Smooth muscle cell (in vitro differentiated cells): ENCODE measurements around the gene CENPF. TPM values are rescaled to one million over a fixed set of nuclear protein-coding genes. Genes with fewer than 3 reads are reported as not detected.

Experiments
- DNase-seq: peaks from one replicate; lab custom pipeline; 2025; ENCODE audit not compliant: unreplicated experiment; lab: John Stamatoyannopoulos, UW
- H2AFZ ChIP-seq: fragments of 200-600 bp; sonication (generic); 2 replicates; pipeline ENCODE4 v1.6.0; 2016; ENCODE audit warnings: antibody characterized with exemption, low read depth, mild to moderate bottlenecking
- H3F3A ChIP-seq: fragments of 200-600 bp; sonication (generic); 2 replicates; pipeline ENCODE4 v1.6.0; 2017; ENCODE audit warnings: antibody characterized with exemption, low read depth
- H3K27ac ChIP-seq: fragments of 200-600 bp; sonication (generic); 2 replicates; pipeline ENCODE4 v1.5.1; 2016; ENCODE audit warnings: low read depth, mild to moderate bottlenecking
- H3K27me3 ChIP-seq: fragments of 200-600 bp; sonication (generic); 2 replicates; pipeline ENCODE4 v1.6.1; 2016; ENCODE audit warnings: low read depth, mild to moderate bottlenecking
- H3K36me3 ChIP-seq: fragments of 200-600 bp; sonication (generic); 2 replicates; pipeline ENCODE4 v1.5.1; 2016; ENCODE audit warnings: low read depth
- H3K4me1 ChIP-seq: fragments of 200-600 bp; sonication (generic); 2 replicates; pipeline ENCODE4 v1.5.1; 2016; ENCODE audit warnings: low read depth
- H3K4me2 ChIP-seq: fragments of 200-600 bp; sonication (generic); 2 replicates; pipeline ENCODE4 v1.6.0; 2016; ENCODE audit warnings: mild to moderate bottlenecking
- H3K4me3 ChIP-seq: fragments of 200-600 bp; sonication (generic); 2 replicates; pipeline ENCODE4 v1.5.1; 2016; ENCODE audit warnings: mild to moderate bottlenecking
- H3K79me2 ChIP-seq: fragments of 200-600 bp; sonication (generic); 2 replicates; pipeline ENCODE4 v1.6.0; 2016; ENCODE audit warnings: low read depth, mild to moderate bottlenecking
- H3K9ac ChIP-seq: fragments of 200-600 bp; sonication (generic); 2 replicates; pipeline ENCODE4 v1.6.0; 2016; ENCODE audit warnings: low read depth
- H3K9me3 ChIP-seq: fragments of 200-600 bp; sonication (generic); replicated peaks from 2 replicates; pipeline ENCODE4 v1.5.1; 2016; ENCODE audit warnings: low read depth
- H4K20me1 ChIP-seq: fragments of 200-600 bp; sonication (generic); 2 replicates; pipeline ENCODE4 v1.6.0; 2016; ENCODE audit warnings: low read depth
- WGBS: methylation state at CpG from one replicate; pipeline ENCODE4 v1.1.7; 2016; ENCODE audit warnings: low lambda C conversion rate; 5-methylcytosine and 5-hydroxymethylcytosine counted together
- polyA plus RNA-seq: library from polyadenylated mRNA; unstranded; fragments of >200 nt; fragmentation: Nextera tagmentation; extraction: Ambion mirVana; gene quantifications from 2 replicates; pipeline ENCODE4 v1.2.1, GENCODE V29; 2016
- total RNA-seq: library from RNA; depleted of rRNA; stranded (reverse); fragments of >200 nt; gene quantifications from 2 replicates; pipeline ENCODE4 v1.2.3, GENCODE V29; 2014
- TF ChIP-seq, protein P1 (sequence below): fragments of 200-600 bp; sonication (generic); IDR thresholded peaks from 2 replicates; pipeline ENCODE4 v1.5.1; 2017; ENCODE audit warnings: borderline replicate concordance, mild to moderate bottlenecking, antibody characterized with exemption; ENCODE audit not compliant: insufficient read depth, poor library complexity, severe bottlenecking

Gene CENPF
- total and polyA plus RNA-seq, 2 experiments from 2014 or later: 7.4 to 8.3 TPM

DNA sequence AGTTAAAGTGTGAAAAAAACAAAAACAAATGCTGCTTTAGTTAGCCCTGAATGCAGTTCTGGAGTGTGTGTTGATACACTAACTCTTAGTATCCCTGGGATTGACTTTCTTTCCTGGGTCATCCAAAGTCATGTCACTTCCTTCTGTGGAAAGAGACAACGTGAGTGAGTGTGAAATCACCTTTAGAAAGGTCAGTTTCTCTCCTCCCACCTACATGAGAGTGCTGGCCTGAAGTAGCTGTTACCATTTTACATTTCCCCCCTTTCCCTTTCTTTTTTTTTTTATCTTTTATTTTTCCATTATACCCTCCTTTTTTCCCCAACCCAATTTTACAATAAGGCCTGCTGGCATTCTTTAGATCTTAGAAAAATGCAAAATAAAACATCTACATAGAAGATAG lies 55.2 kb downstream of the CENPF start:
- H4K20me1 ChIP-seq: no peaks in the 10 kb centered on the region
- H3K27ac ChIP-seq: no peak overlapping the region
- 100% methylated on average over 1 of the region's 1 CpG for WGBS

DNA sequence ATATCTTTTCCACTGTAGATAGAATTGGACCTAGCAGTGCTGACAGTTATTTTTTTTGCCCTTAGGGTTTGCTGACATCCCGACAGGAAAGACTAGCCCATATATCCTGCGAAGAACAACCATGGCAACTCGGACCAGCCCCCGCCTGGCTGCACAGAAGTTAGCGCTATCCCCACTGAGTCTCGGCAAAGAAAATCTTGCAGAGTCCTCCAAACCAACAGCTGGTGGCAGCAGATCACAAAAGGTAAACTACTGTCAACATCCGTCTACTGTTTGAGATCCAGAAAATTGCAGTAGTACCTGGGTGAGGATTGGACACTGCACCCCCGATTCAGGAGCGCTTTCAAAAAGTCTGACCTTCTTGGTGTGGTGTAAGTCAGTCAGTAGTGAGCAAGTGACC lies 55.8 kb downstream of the CENPF start:
- Histone ChIP-seq H3F3A (no peaks in the 10 kb centered on the region), H3K4me3 (no peak overlapping the region), H3K36me3 (no peaks in the 10 kb centered on the region), H3K27me3 (no peaks in the 10 kb centered on the region), H3K4me2 (no peak overlapping the region), H3K79me2 (no peaks in the 10 kb centered on the region), H3K9me3 (no peaks in the 10 kb centered on the region), H4K20me1 (no peaks in the 10 kb centered on the region), H3K4me1 (no peaks in the 10 kb centered on the region), H3K9ac (no peak overlapping the region), H2AFZ (no peak overlapping the region), H3K27ac (no peak overlapping the region)
- TF ChIP-seq, protein P1, sequence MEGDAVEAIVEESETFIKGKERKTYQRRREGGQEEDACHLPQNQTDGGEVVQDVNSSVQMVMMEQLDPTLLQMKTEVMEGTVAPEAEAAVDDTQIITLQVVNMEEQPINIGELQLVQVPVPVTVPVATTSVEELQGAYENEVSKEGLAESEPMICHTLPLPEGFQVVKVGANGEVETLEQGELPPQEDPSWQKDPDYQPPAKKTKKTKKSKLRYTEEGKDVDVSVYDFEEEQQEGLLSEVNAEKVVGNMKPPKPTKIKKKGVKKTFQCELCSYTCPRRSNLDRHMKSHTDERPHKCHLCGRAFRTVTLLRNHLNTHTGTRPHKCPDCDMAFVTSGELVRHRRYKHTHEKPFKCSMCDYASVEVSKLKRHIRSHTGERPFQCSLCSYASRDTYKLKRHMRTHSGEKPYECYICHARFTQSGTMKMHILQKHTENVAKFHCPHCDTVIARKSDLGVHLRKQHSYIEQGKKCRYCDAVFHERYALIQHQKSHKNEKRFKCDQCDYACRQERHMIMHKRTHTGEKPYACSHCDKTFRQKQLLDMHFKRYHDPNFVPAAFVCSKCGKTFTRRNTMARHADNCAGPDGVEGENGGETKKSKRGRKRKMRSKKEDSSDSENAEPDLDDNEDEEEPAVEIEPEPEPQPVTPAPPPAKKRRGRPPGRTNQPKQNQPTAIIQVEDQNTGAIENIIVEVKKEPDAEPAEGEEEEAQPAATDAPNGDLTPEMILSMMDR: peak; percentile 43
- DNase-seq: no peak
- 87% methylated on average over 9 of the region's 9 CpGs for WGBS

More for the DNA sequence above, 55.2 kb downstream of the CENPF start:
- TF ChIP-seq, protein P1: no peak
- no peaks in the 10 kb centered on the region for H3K79me2 ChIP-seq
- H3K36me3 ChIP-seq: no peaks in the 10 kb centered on the region
- H3K9ac ChIP-seq: no peak overlapping the region
- H2AFZ ChIP-seq: no peak overlapping the region
- no peak overlapping the region for H3K4me3 ChIP-seq
- no peaks in the 10 kb centered on the region for H3K27me3 ChIP-seq
- no peaks in the 10 kb centered on the region for H3K4me1 ChIP-seq
- H3K9me3 ChIP-seq: no peaks in the 10 kb centered on the region
- DNase-seq: no peak
- H3K4me2 ChIP-seq: no peak overlapping the region
- H3F3A ChIP-seq: no peaks in the 10 kb centered on the region

DNA sequence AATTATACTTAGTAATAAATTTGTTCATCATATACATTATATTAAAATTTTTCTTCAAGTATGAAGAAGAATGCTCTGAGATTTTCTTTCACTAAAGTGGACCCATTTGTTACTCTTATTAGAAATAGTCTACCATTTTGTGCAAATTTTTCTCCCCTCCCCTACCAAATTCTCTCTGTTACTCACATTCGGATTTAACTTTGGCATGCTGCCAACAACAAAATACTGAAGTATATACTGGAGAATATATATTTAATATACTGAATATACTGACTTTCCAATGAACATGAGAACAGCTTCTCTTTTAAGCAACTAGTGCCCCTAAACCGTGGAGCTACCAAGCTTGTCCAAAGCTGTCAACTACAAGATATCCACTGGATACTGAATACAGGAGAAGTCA lies 57.2 kb downstream of the CENPF start:
- Histone ChIP-seq H3K9ac (no peak overlapping the region), H3K27ac (no peak overlapping the region), H3K27me3 (no peaks in the 10 kb centered on the region), H3K4me1 (no peaks in the 10 kb centered on the region), H3K79me2 (no peaks in the 10 kb centered on the region), H4K20me1 (no peaks in the 10 kb centered on the region), H3F3A (no peaks in the 10 kb centered on the region), H3K36me3 (no peaks in the 10 kb centered on the region), H3K4me3 (no peak overlapping the region), H2AFZ (no peak overlapping the region), H3K9me3 (no peaks in the 10 kb centered on the region), H3K4me2 (no peak overlapping the region)
- TF ChIP-seq, protein P1: no peak
- DNase-seq: no peak
- 57% methylated on average over 2 of the region's 2 CpGs for WGBS

DNA sequence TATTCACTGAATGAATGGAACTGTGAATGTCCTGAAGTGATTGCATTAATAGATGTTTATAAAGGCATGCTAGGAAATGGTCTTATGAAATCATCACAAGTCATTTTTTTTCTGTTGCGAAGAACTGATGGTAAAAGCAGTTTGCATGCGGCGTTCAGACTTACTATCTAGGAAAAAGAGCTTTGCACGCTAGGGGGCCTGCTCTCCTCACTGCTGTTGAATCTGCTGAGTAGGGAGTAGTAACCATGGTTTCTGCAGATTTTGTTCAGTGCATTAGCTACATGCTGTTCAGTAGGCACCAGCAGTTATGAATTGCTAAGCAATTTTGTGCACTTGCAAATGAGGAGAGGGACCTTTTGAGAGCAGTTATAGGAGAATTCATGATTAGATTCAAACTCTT lies 57.9 kb downstream of the CENPF start:
- peak overlapping the region; percentile 23 for H3K4me2 ChIP-seq
- H3K27me3 ChIP-seq: no peaks in the 10 kb centered on the region
- no peaks in the 10 kb centered on the region for H3K79me2 ChIP-seq
- WGBS: 58% methylated on average over 4 of the region's 4 CpGs
- no peaks in the 10 kb centered on the region for H3K9me3 ChIP-seq
- H3K27ac ChIP-seq: no peak overlapping the region
- H3K4me3 ChIP-seq: no peak overlapping the region
- H3K9ac ChIP-seq: no peak overlapping the region
- TF ChIP-seq, protein P1: peak; percentile 57
- H4K20me1 ChIP-seq: no peaks in the 10 kb centered on the region
- H3F3A ChIP-seq: no peaks in the 10 kb centered on the region
- no peaks in the 10 kb centered on the region for H3K4me1 ChIP-seq
- no peak for DNase-seq
- H3K36me3 ChIP-seq: no peaks in the 10 kb centered on the region
- H2AFZ ChIP-seq: no peak overlapping the region
